ENCODE measurements around the gene RHOJ. TPM values are rescaled to one million over a fixed set of nuclear protein-coding genes. Genes with fewer than 3 reads are reported as not detected.

The RHOJ gene
- polyA plus RNA-seq, 12 donors, result 21.8 to 63.3 (median 32.3) TPM; not detected in 1

DNA sequence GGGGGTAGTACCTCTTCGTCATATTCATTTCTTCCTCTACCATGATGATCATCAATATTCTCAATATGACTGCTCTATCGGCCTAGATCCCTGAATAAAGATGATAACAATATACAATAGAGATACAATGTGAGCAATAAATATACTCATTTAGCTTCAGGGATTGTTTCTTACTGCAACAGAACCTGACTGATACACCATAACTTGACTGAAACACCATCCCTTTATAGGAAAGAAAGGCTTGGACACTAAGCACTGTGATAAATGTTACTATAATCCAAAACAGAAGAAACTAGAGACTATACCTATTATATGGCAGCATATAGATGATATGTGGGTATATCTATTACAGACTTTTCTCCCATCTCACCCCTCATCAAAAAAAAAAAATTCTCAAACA is 1.2 kb upstream of the RHOJ start:
- no peak for DNase-seq

DNA sequence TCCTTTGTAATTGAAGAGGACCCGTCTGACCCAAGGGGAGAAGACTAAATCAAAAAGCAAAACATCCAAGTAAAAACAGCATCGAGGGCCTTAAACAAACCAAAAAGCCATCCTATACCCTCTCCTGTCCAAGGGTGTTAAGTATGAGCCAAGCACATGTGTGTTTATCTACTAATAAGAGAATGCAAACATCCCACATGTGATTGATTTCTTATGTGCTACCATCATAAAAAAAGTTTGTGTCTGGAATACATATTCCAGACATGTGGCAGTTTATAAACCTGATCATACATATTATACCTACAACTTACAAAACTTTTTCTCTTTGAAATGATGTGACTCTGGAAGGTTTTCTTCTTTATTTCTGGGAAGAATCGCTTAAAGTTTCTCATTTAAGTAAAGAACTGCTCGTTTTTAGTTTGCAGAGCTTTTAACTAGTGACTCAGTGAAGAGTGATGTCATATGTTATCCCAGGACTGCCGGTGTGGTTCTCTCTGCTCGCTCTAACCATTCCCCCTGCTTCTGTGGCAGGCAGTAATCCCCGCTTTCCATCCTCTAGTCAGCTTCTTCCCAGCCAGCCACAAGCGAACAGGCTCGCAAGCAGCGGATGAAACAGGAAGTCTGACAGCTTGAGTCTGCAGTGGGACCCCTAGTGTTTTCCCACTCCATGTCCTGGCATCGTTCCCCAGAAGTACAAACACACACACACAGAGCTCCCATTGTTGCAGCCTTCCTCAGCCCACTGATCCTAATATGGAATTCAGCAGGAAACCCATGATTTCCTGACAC is 431 bp upstream of the RHOJ start:
- DNase-seq, result peak; percentile 96

DNA sequence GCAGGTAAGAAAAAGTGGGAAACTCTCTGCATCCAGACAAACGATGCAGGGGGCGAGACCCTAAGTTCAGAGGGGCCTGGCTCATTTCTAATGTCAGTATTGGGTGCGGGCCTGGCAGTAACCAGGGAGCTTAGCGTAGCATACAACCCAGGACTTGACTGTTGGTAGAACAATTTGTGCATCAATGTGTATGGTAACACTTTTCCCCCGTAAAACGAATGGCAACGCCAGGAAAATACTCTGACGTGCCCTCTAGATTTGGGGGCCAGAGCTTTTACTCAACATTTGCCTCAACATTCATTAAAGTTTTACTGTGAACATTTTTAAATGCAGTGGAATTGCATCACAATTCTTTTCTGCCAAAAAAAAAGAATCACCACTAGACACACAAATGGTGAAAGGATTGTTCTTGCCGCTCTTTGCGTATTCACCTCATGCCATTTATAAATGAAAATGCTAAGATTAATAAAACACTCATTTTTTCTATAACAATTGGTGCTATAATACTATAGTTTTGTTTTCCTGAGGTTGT is 867 bp downstream of the RHOJ start:
- no peak for DNase-seq

DNA sequence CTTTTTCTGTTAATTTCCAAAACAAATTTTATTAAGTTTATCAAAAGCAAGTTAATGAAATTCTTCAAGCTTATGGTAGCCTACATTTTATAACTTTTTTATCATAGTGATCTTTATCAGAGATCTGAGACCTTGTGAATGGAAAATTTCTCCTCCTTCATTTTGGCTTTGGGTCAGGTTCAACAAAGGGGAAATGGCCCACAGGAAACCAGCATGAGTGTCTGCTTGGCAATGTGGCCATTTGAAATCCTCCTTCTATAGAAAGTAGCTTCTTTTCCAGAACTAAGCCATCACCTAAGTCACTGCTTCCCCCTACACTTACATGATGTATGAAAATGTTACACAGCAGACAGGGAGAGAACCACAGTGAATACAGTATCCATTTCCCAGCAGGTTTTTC is 1.6 kb downstream of the RHOJ start:
- DNase-seq, result peak; percentile 55

DNA sequence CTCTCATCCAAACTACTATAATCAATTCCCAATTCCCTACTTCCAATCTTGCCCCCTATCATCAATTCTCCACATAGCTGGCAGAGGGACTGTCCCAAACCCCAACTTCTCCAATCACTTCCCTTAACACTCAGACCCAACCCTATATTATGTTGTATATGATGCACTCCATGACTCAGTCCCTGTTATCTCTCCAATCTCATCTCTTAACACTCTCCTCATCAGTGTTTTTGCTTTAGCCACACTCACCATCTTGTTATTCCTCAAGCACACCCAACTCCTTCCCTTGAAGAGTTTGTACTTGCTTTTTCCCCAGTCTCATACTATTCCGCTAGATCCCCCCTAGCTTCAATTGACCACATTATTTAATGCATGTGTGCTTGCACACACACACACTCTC is 4.9 kb downstream of the RHOJ start:
- no peak for DNase-seq

DNA sequence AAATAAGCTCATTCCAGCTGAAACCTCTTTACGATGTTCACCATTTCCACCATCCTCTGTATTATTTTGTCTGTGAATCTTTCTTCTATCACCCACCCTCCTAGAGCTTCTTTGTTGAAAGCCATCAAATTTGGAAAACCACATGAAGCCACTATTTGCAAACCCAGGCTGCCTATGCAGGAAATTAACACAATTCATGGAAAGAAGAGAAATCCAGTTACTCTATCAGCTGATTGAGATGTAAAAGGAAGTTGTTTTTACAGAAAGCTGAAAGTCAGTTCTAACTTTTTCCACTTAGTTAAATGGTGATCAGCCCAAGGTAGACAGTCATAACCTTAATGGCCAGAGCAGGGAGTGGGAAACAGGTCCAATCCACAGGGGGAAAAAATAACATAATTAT is 6.6 kb downstream of the RHOJ start:
- DNase-seq, result no peak

DNA sequence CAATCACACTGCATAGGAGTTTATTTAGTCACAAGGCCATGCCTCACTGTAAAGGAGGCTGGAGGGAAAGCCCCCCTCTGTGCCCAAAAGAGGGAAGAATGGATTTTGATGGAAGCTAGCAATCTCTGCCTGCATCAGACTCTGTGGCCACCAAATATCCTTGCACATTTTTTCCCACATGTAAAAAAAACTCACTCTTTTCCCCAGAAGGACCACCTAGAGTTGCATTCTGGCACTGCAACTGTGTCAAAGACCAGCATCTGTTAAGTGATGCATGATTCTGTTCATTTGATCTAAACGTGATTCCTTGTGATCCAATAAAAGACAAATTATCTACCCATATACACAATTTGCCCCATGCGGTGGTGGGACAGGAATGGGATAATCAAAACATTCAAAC is 8.0 kb downstream of the RHOJ start:
- no peak for DNase-seq

DNA sequence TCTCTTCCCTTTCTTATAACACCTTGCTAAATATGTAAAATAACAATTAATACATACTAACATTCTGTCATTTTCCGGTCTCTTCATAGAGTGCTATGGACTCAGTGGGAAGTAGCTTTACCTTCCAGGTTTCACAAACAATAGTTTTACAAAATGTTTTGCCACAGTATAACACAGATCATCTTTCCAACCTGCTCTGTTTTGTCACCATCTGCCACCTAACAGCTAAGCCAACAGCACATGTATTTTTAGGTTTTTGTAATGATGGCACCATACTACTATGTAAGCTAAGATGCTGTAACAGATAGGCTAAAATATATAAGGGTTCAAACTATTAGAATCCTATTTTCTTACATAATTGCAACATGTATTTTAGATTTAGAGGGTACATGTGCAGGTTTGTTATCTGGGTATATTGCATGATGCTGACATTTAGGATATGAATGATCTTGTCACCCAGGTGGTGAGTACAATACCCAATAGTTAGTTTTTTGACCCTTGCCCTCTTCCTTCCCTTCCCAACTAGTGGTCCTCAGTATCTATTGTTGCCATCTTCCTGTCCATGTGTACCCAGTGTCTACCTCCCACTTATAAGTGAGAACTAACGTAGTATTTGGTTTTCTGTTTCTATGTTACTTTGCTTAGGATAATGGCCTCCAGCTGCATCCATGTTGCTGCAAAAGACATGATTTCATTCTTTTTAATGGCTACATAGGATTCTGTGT is 8.7 kb downstream of the RHOJ start:
- no peak for DNase-seq

DNA sequence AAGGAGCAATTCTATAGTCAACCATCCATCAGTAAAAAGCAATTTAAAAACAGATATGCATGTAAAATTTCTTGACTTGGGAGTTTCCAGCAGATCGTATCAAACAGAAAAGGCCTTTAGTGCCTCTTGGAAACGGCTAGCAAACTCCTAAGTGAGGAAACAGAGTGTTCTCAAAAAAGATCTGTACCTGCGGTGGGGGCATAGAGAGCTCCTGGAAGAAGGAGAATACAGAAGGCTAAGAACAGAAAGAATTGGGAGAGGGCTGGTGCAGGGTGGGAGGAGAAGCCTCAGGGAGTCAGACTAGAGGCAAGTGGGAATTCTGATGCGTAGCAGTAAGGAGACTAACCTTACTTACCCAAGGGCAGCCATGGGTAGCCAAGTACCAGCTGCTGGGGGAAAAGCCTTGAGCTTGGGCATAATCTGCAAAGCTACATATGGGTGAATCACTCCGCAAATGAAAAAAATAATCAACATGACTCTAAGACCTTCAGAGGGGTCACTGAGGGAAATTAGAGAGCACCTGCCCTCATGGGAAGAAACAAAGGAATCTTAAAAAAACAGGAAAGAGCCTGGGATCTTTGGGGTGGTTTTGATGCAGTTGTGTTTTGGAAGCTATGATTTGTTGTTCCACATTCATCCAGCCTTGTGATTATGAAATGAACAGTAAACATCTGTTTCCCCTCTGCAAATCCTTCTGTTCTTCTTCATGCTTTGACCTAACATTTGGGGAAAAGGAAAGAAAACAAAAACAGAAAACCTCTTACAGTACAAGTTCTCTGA is 10.4 kb downstream of the RHOJ start:
- no peak for DNase-seq

DNA sequence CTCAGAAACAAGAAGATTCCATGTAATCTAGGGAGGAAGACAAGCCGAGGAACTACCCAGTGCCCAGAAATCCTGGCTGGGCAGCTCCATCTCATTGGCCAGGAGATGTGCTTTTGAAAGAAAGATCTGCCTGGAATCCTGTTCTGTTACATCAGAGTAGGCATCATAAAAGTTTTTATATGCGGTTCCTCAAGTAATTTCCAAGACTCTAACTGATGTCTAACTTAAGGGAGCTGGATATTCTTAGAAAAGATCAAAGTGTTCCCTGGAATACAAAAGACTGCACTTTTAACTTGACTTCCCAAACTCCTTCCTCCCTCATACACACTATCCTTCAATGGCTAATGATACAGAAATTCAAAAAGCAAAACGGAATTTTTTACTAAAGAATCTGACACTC is 16.3 kb downstream of the RHOJ start:
- DNase-seq, result no peak

DNA sequence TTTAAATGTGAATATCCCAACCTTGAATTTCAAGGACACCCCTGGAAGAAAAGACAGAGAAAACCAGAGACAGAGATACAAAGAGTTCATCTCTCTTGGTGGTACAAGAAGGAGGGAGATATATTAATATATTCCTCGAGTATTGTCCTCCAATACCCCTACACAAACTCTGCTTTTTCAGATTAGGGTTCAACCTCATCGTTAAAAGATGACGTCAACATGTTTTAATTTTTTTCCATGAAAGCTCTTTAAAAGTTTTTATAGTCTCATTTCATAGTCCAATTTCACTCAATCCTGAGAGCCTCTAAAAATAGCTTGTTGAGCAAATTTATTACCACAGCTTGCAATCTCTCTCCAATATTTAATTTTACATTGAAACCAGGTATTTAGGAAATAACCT is 19.4 kb downstream of the RHOJ start:
- no peak for DNase-seq

DNA sequence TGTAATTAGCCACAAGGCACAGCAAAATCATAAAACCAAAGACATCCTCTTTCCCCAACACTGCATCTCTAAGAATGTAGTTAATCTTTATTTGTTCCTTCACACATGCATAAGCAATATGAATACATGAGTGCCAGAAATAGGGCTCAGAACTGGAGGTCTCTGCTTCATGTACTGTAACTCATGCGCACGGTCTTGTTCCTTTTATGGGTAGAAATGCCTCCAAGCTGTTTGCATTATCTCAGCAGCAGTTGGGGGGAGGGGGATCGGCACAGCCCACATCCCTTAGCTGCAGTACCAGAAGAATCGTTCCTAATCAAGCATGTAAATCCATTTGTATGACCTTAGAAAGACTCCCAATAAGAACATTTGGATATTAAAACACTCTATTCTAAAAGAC is 20.0 kb downstream of the RHOJ start:
- no peak for DNase-seq

DNA sequence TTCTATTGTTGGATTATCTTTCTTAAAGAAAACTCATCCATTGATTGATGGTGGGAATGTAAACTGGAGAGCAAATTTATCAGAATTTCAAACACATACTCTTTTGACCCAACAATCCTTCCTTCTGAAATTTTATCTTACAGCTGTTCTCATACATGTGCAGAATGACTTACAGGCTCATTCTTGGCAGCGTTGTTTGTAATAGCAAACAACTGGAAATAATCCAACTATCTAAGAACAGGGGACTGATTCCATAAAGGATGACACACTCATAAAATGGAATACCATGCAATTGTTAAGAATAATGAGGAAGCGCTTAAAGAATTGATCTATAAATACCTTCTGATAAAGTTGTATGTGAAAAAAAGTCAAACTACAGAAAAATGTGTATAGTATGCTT is 24.0 kb downstream of the RHOJ start:
- no peak for DNase-seq

DNA sequence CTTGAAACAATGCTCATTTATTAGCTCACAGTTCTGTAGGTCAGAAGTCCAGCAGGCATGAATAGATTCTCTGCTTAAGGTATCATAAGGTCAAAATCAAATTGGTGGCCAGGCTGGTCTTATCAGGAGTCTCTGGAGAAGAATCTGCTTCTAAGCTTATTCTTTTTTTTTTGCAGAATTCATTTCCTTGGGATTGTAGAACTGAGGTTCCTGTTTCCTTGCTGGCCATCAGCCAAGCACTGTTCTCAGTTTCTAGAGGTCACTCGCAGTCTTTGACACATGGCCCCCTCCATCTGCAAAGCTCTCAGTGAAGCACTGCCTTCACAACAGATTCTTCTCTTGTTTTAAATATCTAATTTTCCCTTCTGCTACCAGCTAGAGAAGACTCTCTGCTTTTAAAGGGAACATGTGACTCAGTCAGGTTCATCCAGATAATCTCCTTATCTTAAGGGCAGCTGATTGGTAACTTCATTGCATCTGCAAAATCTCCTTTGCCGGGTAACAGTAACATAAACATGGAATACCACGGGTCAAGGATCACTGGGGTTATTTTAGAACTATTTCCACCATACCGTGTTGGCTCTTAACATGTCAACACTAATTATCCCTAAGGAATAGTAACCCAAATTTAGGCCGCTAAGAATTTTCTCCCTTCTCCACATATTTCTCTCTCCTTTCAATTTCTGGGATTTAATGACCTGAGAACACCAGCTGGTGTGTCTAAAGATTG is 25.3 kb downstream of the RHOJ start:
- DNase-seq, result no peak

DNA sequence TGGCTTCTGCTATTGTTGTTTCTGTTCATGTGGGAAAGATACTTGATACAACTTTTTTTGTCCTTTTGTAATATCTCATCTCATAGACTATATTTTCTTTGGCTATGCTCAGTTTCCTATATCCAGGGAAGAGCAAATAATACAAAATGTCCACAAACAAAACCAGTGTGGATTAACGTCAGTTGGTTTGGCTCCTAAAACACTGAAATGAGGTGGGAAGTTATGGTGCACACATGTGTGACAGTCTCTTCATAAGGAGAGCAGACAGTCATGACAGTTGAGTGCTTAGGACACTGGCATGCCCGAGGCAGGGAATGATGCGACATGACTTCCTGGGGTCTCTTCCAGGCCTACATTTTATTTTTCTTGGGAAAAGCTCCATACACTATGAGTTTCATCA is 27.5 kb downstream of the RHOJ start:
- no peak for DNase-seq

DNA sequence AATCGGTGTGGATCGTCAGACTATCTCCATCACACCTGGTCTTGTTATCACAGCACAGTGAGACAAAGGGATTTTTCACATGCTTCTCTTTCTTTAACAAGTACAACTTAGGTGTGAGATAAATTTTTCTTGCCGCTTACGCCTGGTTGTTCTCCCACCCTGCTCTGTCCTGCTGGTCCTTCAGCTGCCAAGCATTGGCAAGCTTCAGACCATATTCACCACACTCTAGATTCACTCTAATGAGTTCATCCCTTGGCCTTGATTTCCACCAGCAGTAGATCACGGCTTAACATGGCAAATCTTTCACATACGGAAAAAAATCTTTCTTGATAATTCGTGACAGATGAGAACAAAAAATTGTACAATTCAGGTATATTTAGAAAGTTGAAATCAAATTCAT is 33.5 kb downstream of the RHOJ start:
- DNase-seq, result no peak

DNA sequence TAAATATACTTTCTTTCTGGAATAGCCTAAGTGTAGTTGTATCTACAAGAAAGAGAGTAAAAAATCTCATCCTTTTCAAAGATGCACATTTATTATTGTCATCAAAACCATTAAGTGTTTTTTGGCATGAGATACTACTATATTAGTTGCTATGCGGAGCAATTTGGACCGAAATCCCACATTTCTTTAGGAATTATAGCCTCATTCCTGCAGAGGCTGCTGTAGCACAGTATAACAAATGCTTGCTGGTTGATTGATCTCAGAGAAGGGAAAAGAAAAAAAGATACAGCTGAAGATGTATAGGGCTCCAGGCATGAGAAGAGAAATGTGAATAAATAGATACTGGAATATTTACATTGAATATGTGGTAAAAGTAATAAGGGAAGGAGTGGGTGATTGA is 36.0 kb downstream of the RHOJ start:
- peak; percentile 41 for DNase-seq

DNA sequence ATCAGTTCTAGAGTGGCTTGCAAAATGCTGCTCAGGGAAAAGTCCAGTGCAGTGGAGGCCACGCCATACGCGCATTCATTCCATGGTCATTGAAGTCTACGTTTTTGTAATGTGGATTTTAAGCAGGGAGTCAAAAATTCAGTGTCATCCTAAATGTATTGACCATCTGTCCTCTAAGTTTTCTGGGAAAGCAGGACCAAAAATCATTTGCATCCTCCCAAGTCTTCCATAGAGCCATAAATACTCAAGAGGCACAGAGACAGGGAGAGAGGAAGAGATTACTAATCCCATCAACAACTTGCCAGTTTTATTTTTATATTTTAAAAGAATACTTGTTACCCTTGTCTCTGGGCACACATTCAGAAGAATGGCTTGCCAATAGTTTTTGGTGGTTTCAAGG is 36.9 kb downstream of the RHOJ start:
- peak; percentile 27 for DNase-seq

DNA sequence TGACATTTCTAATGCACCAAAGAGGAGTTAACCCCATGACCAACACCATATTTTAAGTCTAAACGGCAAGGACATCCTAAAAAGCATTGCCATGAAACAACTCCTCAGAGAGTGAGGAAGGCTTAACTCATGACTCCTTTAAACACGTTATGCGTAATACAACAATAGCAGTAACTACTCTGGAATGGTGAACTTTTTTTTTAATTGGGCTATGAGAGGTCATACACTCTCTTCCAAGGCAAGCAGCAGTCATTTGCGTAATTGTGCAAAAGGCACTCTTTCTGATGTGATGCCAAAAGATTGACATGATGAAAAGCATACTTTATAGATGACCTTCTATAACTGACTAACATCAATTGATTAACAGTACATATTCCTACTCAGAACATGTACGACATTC is 39.4 kb downstream of the RHOJ start:
- DNase-seq, result no peak

DNA sequence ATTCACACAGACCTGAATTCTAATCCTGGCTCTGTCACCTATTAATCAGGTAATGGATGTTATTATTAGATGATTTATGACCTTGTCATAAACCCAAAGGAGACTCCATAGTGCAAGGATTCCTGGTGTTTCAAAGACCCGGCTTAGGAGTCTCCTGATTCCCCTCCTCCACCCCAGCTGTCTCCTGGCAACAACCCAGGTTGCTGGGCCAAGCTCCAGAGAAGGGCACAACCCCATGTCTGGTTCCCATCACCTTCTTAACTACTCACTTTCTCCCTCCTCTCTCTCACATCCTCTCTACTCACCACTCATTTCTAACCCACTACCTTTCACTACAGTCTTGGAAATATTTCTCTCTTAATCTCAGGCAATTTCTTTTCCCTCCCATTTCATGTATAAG is 41.6 kb downstream of the RHOJ start:
- DNase-seq, result no peak

DNA sequence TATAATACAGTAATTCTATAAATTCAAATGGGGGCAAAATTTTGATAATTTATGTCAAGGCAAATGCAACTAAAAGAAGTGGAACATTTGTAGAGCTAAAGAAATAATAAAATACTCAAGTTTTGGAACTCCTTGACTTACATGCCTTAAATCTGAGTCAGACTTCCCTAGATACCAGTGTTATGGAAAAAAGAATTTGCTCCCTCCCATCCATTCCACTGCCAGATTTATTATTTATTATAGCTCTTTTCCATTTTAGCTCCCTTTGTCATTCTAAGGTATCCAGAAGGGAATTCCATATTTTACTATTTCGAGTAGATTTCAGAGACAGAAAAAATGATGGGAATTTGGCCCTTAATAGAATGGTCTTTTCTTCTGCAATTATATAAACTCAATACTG is 44.0 kb downstream of the RHOJ start:
- peak; percentile 76 for DNase-seq

DNA sequence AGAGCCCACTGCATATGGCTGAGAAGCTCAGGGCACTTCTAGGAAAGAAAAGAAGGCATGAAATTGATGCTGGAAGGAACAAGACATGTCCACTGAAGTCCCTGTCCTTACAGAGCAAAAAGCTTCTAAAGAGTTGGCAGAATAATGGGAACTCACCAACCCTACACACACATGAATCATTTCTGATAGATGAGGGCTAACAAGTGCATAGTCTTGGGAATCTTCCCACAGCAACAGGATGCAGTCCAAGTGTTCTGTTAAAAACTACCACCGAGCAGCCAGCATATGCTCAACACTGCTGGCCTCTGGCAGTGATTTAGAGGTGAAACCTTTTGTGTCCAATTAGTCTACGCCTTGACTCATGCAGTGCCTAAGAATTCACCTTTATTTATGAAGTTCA is 44.8 kb downstream of the RHOJ start:
- DNase-seq, result no peak

Data from muscle of arm (tissue), 12 donors.